ENCODE data around the gene SEMA3F.
"Not testable (repeated sequence)": the region's sequence is repeated elsewhere in the genome, so short reads cannot be mapped to it uniquely, and the experiment has no call there.

The SEMA3F gene

DNA sequence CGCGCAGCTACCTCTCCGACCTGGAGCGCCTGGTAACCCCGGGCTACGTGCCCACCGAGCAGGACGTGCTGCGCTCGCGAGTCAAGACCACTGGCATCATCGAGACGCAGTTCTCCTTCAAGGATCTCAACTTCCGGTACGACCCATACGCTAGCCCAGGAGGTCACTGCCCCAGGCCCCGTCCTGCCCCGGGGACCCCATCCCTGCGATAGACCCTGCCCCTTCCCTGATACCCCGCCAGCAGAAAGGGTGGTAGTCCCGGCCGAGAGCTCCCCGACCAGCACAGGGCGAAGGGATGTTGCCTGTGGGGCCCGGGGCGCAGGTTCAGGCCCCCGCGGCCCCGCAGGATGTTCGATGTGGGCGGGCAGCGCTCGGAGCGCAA is 38.6 kb downstream of the SEMA3F start:
- no peak for DNase-seq (ENCODE audit: low read depth)

DNA sequence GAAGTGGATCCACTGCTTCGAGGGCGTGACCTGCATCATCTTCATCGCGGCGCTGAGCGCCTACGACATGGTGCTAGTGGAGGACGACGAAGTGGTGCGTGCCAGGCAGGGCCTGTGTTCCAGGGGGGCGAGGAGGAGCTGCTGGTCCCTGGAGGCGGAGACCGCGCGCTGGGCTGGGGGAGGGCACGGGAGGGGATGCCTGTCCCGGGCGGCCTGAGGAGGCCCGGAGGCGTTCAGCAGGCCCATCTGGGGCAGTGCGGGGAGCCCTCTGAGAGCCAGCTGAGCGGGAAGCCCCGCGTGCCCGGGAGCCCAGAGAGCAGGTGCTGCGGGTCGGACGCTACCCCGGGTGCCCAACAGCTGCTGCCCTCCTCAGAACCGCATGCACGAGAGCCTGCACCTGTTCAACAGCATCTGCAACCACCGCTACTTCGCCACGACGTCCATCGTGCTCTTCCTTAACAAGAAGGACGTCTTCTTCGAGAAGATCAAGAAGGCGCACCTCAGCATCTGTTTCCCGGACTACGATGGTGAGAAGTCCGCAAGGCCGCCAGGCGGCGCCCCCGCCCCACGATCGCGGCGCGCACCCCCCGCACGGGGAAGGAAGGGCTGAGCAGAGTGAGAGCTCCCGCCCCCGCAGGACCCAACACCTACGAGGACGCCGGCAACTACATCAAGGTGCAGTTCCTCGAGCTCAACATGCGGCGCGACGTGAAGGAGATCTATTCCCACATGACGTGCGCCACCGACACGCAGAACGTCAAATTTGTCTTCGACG is 39.2 kb downstream of the SEMA3F start:
- DNase-seq (ENCODE audit: low read depth): peak; percentile 72

- peak; percentile 15 for DNase-seq (ENCODE audit: low read depth)
These were observed 39.9 kb downstream of the SEMA3F start for GRCh38 chr3:50194903-50195500.

DNA sequence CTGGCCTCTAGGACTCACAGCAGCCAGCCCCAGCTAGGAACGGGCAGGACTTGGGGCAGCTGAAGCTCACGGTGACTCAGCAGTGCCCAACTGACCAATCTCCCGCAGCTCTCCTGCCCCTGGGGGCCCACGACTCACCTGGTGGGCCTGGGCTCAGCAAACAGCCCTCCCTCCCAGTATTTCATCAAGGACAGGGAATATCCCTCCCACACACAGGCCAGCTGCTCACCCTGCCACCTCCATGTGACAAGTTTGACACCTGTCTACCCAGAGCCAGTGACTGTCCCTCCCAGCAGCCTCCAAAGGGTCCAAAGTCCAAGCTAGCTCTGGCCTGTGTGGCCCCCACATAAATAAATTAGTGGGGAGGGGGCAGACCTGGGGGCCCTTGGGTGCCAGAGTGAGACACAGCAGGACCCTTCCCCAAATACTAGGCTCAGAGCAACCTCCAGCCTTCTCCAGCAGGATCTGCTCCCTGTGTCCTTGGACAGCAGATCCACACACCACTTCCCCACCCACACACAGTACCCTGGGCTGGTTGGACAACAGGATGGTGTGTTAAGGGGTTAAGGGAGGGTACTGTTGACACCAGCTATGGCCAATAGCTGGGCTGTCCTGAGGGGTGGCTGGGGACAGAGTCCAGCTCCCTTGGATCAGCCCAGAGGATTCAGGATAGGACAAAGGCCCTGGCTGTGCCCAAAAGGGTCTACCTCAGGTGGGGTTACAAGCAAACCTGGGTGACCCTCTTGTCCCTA is 40.6 kb downstream of the SEMA3F start:
- no peak for DNase-seq (ENCODE audit: low read depth)

- no peak for DNase-seq (ENCODE audit: low read depth)
These were observed 41.2 kb downstream of the SEMA3F start for GRCh38 chr3:50196253-50196801.

DNA sequence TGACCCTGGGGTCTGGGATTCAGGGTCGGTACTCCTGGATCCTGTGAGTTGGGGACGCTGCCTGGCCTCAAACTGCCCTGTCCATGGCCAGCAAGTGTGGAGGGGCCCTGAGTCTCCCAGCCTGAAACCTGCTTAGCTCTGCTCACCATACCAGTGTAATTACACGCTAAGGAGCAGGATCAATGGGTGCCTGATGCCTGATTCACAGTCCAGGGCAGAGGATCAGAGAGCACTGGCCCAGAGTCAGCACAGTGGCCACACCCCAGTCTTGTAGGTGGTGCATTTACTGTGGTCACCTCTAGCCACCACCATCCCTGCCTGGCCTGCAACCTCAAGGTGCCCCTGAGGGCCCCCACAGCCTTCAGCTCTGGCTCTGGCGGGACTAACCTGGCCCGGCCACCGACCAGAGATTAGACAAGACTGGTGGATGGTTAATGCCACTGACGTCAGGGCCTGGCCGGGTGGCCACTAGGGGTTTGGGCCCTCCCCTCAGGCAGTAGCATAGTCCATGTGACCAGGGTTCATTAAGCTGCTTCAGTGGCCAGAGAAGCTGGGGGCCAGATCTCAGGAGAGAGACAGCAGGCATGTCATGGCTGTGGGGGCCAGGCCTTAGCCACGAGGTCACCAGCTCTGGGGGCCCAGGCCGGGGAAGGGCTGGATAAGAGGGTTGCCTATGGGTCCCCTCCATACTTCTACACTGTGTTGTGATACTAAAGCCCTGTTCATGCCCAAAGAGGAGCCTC is 46.6 kb downstream of the SEMA3F start:
- no peak for DNase-seq (ENCODE audit: low read depth)

- DNase-seq (ENCODE audit: low read depth): no peak
These were observed 47.4 kb downstream of the SEMA3F start for GRCh38 chr3:50202353-50203112.

DNA sequence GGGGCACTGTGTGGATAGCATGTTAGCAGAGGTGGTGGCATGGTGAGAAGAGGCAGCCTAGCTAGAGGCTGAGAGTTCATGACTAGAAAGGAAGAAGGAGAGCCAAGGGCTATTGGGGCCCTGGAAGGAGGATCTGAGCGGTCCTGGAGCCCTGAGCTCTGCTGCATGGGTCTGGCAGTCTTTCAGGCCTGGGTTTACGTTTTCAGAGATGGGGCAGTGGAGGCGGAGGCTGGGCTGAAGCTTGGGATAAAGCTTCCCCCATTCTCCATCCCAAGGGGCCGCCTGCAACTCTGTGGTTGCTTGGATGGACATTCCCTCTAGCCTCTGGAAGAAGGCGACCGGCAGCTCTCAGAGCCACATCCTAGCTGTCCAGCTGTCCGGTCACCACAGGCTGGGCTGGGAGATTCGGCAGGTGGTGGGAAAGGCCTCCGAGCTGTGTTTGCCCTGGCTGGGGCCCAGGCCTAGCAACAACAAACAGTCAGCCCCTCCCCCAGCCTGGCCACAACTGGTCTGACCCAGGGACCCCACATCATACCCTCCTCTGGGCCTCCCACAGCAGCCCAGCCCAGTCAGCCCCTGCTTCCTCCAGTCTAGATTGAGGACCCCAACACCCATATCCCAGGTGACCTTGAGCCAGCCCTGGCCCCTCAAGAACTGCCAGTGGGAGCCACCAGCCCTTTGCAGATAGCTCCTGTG is 48.1 kb downstream of the SEMA3F start:
- DNase-seq (ENCODE audit: low read depth): no peak

GRCh38 chr3:50203809-50204803 is 49.0 kb downstream of the SEMA3F start:
- DNase-seq (ENCODE audit: low read depth): no peak

DNA sequence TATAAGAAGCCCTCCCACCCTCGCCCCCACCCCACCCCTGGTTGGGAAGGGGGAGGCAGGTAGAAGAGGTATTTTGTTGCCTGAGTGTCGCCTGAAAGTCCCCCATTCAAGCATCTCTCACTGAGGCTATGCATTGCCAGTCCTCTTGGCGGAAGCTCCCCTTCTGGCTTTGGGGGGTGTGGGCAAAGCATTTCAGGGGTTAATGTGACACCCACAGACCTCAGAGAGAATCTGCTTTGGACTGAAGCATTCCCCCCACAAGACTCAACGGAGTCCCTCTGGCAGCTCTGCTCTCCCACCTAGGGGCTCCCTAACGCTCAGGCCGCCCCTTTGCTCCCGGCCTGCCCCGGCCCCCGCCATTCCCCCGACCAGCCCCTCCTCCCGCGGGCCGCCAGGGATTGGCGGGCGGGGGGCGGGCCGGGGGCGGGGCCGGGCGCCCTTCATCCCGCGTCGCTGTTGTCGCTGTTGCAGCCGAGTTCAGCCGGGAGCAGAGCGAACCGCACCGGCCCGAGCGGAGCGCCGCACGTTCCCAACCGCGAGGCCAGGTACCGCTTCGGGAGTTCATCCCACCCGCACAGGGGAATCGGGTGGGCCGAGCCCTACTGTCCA is 49.8 kb downstream of the SEMA3F start, which contains the start of gene SLC38A3:
Gene SLC38A3, plus strand, starts transcription at position 468 of the 609 bp plus-strand sequence. CDS start 8,929 bp downstream, outside the sequence.
- peak; percentile 21 for DNase-seq (ENCODE audit: low read depth)

DNA sequence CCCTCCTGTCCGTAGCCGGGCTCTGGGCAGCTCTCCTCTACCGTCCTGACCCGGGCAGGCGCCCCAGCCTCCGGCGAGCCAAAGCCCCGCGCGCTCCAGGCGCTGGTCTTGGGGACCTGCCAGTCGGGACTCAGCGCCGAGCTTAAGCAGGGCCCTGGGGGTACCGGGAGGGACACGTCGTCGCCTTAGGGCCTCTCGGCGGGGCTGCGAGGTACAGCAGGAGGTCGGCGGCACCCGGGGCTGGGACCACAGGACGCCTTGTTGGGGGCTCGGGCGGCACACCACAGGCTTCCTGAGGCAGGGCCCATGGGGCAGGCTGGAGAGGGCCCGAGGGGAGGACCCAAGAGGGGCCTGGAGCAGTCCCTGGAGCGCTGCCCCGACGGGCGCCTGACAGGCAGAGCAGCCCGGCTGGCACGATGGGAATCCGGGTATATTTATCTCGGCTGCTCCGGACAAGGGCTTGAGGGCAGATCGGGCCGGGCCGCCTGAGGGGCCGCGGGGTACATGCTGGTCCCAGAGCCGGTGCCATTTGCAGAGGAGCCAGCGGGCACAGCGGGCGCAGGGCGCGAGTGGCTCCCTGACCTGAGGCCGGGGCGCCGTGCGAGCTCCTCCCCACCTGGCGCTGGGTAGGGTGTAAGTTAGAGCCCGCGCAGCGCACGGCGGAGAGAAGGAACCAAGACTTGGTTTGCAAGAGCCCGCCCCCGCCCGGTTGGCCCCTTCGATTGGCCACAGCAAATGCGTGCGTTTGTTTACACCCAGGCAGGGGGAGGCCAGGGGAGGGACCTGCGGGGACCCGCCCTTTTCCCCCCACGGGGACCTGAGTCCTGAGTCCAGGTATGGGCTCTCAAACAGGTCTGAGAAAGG is 50.5 kb downstream of the SEMA3F start:
- DNase-seq (ENCODE audit: low read depth): peak; percentile 31

DNA sequence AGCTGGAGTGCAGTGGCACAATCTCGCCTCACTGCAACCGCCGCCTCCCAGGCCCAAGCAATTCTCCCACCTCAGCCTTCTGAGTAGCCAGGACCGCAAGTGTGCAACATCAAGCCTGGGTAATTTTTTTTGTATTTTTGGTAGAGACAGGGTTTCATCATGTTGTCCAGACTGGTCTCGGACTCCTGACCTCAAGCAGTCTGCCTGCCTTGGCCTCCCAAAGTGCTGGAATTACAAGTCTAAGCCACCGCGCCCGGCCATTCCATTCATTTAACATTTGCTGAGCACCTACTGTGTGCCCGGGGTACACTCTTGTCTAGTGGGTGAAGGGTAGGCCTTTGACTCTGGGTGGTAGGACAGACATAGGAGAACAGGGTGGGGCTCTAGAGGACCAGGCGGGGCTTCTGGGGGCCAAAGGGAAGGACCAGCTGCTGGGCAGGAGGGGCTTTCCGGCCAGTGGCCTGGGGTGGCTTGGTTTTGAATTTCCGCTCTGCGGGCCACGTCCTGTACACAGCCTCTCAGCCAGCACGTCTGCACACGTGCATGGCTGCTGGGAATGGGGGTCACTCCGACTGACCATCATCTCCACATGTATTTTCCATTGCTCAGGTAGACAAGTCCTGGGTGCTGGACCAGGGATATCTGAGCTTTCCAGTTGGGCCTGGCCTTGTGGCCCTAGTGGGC is 52.4 kb downstream of the SEMA3F start:
- DNase-seq (ENCODE audit: low read depth): no peak

GRCh38 chr3:50208677-50209344 is 53.7 kb downstream of the SEMA3F start:
- DNase-seq (ENCODE audit: low read depth): no peak

- DNase-seq (ENCODE audit: low read depth): no peak
These were observed 55.0 kb downstream of the SEMA3F start for GRCh38 chr3:50210176-50210509.

DNA sequence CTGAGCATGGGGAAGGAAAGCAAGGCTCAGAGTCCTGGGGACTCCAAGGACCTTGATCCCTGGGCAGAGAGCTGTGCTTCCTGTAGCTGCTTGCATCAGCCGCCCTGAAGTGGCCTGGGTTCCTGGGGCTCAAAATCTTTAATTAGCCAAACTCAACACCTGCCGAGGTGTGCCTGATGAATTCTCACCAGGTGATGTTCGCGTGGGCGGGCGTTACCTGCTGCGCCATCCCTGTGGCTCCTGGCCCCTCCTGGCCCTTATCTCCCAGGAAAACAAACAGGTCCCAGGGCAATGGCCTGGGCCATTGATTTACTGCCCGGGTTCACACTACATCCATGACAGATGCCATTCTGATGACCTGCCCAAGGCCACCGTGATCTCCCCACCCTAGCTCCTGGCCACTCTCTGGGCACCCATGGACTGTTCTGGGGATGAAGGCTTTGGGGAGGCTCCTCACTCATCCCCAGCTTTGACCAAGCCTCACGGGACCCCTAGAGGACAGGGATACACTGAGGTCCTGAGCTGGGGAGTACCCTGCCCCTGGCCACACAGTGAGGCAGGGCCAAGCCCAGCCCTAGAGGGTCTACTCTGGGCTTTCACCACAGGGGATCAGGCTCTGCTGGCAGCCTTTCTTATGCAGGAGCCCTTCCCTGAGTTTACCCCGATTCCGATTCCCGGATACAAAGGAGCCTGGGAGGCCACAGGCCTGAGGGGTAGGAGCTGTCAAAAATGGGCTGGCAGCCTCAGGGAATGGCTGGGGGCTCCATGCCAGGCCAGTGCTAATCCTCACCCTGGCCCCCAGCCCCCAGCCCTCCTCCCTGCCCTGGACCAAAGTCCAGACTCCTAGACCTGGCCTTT is 55.6 kb downstream of the SEMA3F start:
- DNase-seq (ENCODE audit: low read depth): no peak

- not testable (repeated sequence) for DNase-seq (ENCODE audit: low read depth)
These were observed 56.2 kb downstream of the SEMA3F start for GRCh38 chr3:50211368-50211717.

Measured in activated T-cell treated with anti-CD3 and anti-CD28 coated beads for 48 hours (primary cell).